Left colon (tissue), 2 donors: ENCODE results near the gene TEX13B. TPM values are rescaled to one million over a fixed set of nuclear protein-coding genes. Genes with fewer than 3 reads are reported as not detected.
"Not testable (repeated sequence)": the region's sequence is repeated elsewhere in the genome, so short reads cannot be mapped to it uniquely, and the experiment has no call there.

Experiments
- ATAC-seq: fragments of 200-7000 bp; cut with Tn5 transposase; one replicate; pipeline ENCODE4 v1.9.1; 2020; ENCODE audit warnings: mild to moderate bottlenecking, moderate library complexity
- DNase-seq, 2 donors: peaks; one replicate each; pipeline ENCODE4 v3.0.0-alpha.2; 2020
- intact Hi-C, 2 donors: fragments of 100-400 bp; cut with DNase I in 1 of 2; cut with micrococcal nuclease in 1 of 2; formaldehyde crosslinking; loops; one replicate each; pipeline versions ENCODE4 v1.11.2 to v1.14.0; 2022; cut with DNase I, micrococcal nuclease
- total RNA-seq, 2 donors: library from RNA; stranded (reverse); fragmentation: NEBNext Ultra II Directional; extraction: Animal tissue kit (Norgen Biotek cat#: 25700); gene quantifications; one replicate each; pipeline ENCODE4 v1.2.1, GENCODE V29; 2021
- donor health status: DM: no; HTN: no; CAD: no.
- donor health status: DM: yes; HTN: yes; CAD: no.

Gene TEX13B
- total RNA-seq, 2 donors from 2014 or later = not detected

DNA sequence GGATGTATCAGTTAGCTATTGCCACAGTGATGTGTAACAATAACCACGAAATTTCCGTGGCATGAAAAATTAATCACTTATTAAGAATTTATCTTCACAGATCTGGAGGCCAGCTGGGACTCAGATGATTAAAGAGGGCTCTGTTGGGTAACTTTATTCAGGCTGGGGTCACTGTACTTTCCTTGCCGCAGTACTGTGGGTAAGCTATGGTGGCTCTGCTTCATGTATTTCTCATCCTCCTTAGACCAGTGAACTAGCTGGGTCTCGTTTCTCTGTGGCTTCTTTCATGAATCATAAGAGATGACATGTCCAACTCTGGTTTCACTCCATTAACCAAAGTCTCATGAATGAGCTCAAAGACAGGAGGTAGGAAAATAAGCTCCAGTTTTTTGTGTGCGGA, 13.5 kb downstream of the TEX13B start:
- ATAC-seq = no peak

DNA sequence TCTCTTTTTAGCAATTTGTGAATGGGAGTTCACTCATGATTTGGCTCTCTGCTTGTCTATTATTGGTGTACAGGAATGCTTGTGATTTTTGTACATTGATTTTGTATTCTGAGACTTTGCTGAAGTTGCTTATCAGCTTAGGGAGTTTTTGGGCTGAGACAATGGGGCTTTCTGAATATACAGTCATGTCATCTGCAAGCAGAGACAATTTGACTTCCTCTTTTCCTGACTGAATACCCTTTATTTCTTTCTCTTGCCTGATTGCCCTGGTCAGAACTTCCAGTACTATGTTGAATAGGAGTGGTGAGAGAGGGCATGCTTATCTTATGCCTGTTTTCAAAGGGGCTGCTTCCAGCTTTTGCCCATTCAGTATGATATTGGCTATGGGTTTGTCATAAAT, 26.8 kb downstream of the TEX13B start:
- DNase-seq, intact Hi-C loops, ATAC-seq: not testable (repeated sequence)

More for the DNA sequence above, 13.5 kb downstream of the TEX13B start:
- DNase-seq = no peak
- intact Hi-C loops = no loop called here

DNA sequence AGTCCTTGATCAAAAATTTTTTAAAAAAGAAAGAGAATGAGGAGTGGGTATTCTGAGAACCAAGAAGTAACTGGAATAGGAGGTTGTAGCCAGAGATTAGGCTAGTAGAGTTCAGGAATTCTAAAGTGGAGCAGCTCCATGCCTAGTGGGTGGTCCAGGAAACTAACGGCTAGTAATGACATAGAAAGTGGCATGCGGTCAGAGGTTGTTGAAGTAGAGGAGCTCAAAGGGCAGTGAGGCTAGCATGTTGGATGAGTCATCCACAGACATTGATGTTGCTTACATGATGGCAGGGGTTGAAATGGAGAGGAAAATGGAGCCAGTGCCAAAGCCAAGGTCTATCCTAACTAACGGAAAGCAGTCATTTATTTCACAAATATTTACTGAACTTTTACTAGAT, 42.1 kb downstream of the TEX13B start:
- DNase-seq (no peak), ATAC-seq (no peak)
- intact Hi-C loops = no loop called here

DNA sequence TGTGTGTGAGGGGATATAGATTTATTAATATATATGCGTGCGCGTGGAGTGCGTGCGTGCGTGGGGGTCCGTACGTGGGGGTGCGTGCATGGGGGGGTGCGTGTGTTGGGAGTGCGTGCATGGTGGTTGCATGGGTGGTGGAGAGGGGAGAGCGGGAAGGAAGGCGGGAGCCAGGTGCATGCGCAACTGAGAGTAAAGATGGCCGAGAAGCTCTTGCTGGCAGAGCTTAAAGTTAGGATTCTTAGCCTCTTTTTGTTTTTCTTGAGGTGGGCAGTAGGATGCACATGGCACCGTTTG, 45.8 kb downstream of the TEX13B start:
- no peak for DNase-seq
- no peak for ATAC-seq
- intact Hi-C loops = no loop called here

DNA sequence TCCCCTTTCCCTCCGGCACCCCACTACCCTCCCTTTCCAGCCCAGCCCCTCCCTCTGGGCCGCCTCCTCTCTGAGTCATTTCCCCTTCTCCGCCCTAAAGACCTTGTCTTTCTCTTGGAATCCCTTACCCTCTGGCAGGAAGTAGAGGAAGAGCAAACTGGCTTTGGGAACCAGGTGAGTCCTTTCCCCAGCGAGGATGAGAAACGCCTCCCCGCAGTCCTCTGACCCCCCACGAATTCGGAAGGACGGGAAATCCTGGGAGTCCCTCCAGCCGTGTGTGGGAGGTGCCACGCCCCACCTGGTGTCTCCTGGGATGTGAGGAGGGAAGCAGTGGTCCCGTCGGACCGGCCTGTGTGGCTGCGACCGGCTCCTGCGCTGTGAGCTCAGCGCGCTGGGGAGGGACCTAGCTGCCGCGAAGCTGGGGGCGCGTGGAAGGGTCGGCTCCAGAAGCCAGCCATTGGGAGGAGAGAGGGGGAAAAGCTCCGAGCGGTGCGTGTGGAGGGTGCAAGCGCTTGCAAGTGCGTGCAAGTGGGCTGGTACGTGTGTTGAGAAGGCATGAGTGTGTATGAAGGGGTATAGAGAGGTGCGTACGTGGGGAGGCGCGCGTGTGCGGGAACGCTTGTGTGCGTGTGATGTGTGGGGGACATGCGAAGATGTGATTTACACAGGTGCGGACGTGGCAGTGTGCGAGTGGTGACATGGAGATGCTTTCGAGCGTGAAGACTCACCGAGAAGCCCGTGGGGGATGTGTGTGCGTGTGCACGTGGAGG, 46.3 kb downstream of the TEX13B start:
- ATAC-seq (no peak), DNase-seq (no peak)
- intact Hi-C loops = no loop called here

DNA sequence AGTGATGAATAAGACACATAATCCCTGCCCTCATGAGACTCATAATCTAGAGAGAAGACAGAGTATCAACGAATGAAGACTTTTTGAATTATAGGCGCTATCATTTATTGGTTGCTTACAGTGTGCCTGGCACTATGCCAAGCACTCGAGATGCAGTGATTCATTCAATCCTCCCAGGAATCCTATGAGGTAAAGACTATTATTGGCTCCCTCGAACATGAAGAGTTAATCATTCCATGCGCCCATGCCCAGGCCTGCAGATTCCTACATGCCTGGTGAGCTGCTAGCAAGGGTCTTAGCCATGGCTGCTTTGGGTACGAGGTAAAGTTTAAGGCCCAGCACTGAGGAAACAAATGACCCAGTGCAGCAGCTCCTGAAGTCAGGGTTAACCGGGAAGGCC, 47.0 kb downstream of the TEX13B start:
- no peak for DNase-seq
- ATAC-seq = no peak
- intact Hi-C loops = no loop called here

DNA sequence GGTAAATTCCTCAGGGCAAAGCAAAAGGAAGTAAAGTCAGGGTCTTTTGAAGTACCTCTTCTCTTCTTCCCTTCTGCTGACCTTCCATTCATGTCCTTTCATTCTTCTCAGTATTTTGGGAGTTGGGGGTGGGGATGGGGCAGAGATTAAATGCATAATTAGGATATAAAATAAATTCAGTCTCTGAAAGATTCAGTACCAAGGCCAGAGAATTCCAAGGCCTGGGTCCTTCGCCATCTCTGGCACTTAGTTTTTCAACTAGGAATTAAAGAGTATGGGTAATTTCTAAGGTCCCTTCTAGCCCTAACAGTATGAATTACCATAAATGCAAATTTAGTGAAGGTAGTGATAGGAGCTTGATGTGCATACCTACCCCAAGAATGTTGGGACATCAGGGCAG, 47.9 kb downstream of the TEX13B start:
- ATAC-seq = no peak
- intact Hi-C loops = no loop called here
- DNase-seq = no peak

Other genes with a start within 250 kb of the TEX13B start
- 100 to 1,000 TPM in 1 of 2 donors, 10 to 100 TPM in 1; 33.0 to 106 TPM for gene TSC22D3, start 206.6 kb downstream of the TEX13B start, total RNA-seq
- gene NCBP2L, start 204.6 kb downstream of the TEX13B start, total RNA-seq = not detected
- gene MID2, start 156.5 kb downstream of the TEX13B start, total RNA-seq = 1 to 10 TPM; 2.2 to 8.5 TPM
- under 1 TPM in 1 of 2 donors, not detected in 1; 0.50 TPM for gene VSIG1, start 62.7 kb upstream of the TEX13B start, total RNA-seq
- gene PSMD10, start 109.2 kb upstream of the TEX13B start, total RNA-seq = 10 to 100 TPM; 31.4 to 34.8 TPM
- gene ATG4A, start 109.4 kb upstream of the TEX13B start, total RNA-seq = 10 to 100 TPM; 19.9 to 21.4 TPM